Activated T-cell treated with anti-CD3 and anti-CD28 coated beads, Interleukin-2, amount 50 U/mL, for 72 hours (primary cell): Measurements from ENCODE around the gene MATN1. TPM values are rescaled to one million over a fixed set of nuclear protein-coding genes. Genes with fewer than 3 reads are reported as not detected.

Experiments
- ATAC-seq, 2 donors: fragments of 150-1000 bp; cut with Tn5 transposase; replicated peaks in 1 of 2; 2 replicates each; pipeline ENCODE4 v1.10.0; 2021; ENCODE audit warnings: moderate library complexity in 2 of 2, mild to moderate bottlenecking in 1 of 2
- DNase-seq, 2 donors: peaks; one replicate each; pipeline ENCODE4 v3.0.0; 2021 to 2022; ENCODE audit warnings: mixed read lengths in 1 of 2
- H3K27ac Mint-ChIP-seq: one replicate; pipeline ENCODE4 v1.8.0; 2022; ENCODE audit warnings: mild to moderate bottlenecking, moderate library complexity, mixed read lengths
- H3K27me3 Mint-ChIP-seq: one replicate; pipeline ENCODE4 v1.8.0; 2022; ENCODE audit warnings: low read depth, mixed read lengths
- H3K36me3 Mint-ChIP-seq, 2 donors: one replicate each; pipeline ENCODE4 v1.8.0; 2022; ENCODE audit warnings: mixed read lengths in 2 of 2, mild to moderate bottlenecking in 1 of 2; ENCODE audit not compliant: insufficient read depth in 2 of 2
- H3K4me1 Mint-ChIP-seq: one replicate; pipeline ENCODE4 v1.8.0; 2022; ENCODE audit warnings: low read depth, mixed read lengths
- H3K4me3 Mint-ChIP-seq, 2 donors: one replicate each; pipeline ENCODE4 v1.8.0; 2022; ENCODE audit warnings: mild to moderate bottlenecking in 2 of 2, mixed read lengths in 2 of 2, moderate library complexity in 2 of 2
- H3K9me3 Mint-ChIP-seq, 2 donors: one replicate each; pipeline ENCODE4 v1.8.0; 2022; ENCODE audit warnings: mixed read lengths in 2 of 2
- total RNA-seq, 2 donors: library from RNA; stranded (reverse); gene quantifications; one replicate each; pipeline ENCODE4 v1.2.3, GENCODE V29; 2022

Gene MATN1
- total RNA-seq, 2 donors from 2014 or later = 1.0 to 1.2 TPM

DNA sequence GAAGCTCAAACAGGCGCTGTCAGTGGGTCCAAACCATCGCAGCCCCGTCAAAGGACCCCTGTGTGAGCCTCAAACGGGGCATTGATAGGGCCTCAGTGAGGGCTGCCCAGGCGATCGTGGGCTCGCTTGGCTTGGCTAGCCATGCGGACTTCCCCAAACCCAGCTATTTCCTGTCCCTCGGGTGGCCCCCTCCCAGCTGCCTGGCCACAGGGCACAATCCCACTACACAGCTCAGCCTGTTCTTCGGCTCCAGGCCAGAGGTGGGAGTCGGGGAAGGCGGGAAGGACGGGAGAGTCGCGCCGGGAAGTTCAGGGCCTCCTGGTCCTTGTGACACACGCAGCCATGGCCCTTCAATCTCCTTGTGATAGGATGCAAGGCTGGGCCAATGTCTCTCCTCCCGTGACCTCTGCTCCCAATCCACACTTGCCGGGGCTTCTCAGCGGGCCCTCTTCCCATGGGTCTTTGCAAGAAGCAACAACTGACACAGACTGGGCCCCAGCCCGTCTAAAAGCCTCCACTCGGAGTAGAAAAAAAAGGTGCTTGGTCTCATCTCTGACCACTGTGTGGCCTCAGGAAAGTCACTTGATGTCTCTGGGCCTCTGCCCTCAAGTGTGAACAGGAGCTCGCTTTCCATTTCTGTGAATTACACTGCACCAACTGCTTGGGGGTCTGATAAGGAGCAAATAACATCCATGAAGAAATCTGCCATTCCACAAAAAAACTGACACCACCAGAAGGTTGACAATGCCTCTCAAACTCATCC, 7.1 kb upstream of the MATN1 start:
- H3K36me3 Mint-ChIP-seq = peaks cover 4 to 18% of the 10 kb centered on the region in 2 donors
- DNase-seq = no peak
- no peak overlapping the region for H3K27ac Mint-ChIP-seq
- no peaks in the 10 kb centered on the region for H3K27me3 Mint-ChIP-seq
- H3K9me3 Mint-ChIP-seq = no peaks in the 10 kb centered on the region
- H3K4me3 Mint-ChIP-seq = no peak overlapping the region
- no peak for ATAC-seq
- peaks cover 23% of the 10 kb centered on the region for H3K4me1 Mint-ChIP-seq

DNA sequence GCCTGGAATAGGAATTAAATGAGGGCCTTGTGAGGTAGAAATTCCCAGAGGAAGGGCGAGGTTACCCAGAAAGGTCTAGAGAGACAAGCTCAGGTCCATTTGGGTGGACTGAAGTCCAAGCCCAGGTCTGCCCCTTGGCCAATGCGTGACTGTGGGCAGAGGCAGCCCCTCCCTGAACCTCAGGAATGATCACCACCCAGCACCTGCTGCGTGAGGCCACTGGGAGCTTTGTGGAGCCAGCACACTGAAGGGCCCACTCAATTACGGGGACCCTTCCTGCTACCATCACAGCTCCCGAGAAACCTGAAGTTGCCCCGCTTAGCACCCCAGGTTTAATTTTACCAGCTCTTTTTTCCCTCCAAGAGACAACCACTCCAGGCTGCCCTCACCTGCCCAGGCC, 6.5 kb upstream of the MATN1 start:
- no peak overlapping the region for H3K27ac Mint-ChIP-seq
- H3K4me1 Mint-ChIP-seq = peaks cover 23% of the 10 kb centered on the region
- H3K27me3 Mint-ChIP-seq = no peaks in the 10 kb centered on the region
- peaks cover 4 to 16% of the 10 kb centered on the region in 2 donors for H3K36me3 Mint-ChIP-seq
- ATAC-seq (no peak), DNase-seq (no peak)
- no peak overlapping the region for H3K4me3 Mint-ChIP-seq
- H3K9me3 Mint-ChIP-seq = no peaks in the 10 kb centered on the region

DNA sequence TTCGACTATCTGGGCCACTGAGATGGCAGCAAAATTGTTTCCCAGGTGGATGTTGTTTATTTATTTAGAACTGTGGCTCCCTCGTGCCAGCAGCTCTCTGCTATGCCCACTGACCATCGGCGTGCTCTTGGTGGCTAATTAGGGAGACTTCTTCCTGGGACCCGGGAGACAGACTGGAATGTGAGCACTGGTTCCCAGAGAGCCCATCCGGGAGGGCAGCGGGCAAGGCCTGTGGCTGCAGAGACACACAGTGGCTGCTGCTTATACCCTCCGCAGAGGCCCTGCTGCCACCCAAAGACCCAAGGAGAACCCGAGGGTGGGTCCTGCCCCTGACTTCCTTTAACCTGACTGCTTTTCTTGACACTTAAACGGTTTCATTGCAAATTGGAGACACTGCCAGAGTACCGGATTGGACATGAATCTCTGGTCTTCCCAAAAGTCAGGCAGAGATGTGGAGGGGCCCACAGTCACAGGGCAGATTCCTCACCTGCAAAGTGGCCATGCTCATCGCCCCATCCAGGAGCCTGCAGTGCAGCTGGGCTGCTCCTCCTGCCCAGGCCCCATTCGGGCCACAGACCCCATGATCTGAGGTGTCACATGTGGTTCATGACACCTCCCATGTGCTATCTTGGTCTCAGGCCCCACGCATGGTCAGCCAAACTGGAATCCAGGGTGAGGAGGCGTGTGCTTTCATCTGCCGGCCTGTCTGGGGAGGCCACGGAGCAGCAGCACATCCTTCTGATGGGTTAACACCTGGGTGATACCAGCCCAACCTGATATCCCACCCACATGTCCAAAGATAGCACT, 5.7 kb upstream of the MATN1 start:
- Mint-ChIP-seq H3K27me3 (no peaks in the 10 kb centered on the region), H3K4me3 (no peak overlapping the region), H3K9me3 (no peaks in the 10 kb centered on the region), H3K36me3 (peaks cover 2 to 10% of the 10 kb centered on the region in 2 donors), H3K4me1 (peaks cover 30% of the 10 kb centered on the region), H3K27ac (no peak overlapping the region)
- no peak for DNase-seq
- ATAC-seq = no peak

DNA sequence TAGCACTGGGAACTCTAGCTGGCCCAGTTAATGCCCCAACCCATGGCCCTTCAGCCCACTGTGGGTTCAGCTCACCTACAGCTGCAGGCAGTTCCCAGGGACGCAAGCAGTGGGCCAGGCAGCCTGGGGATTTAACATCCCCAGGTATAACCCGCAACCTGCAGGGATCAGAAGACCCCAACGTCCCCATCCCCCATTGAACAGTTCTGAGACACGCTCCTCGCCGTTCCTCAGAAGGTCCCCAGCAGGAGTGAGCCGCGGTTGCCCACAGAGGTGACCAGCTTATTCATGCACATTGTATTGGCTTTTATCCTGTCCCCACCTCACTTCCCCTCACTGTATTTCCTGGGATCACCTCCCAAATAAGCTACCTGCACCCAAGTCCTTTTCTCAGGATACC, 5.0 kb upstream of the MATN1 start:
- H3K27ac Mint-ChIP-seq = no peak overlapping the region
- peaks cover 34% of the 10 kb centered on the region for H3K4me1 Mint-ChIP-seq
- H3K9me3 Mint-ChIP-seq = no peaks in the 10 kb centered on the region
- no peak overlapping the region for H3K4me3 Mint-ChIP-seq
- DNase-seq (no peak), ATAC-seq (no peak)
- H3K36me3 Mint-ChIP-seq = peaks cover 1 to 9% of the 10 kb centered on the region in 2 donors
- no peaks in the 10 kb centered on the region for H3K27me3 Mint-ChIP-seq

DNA sequence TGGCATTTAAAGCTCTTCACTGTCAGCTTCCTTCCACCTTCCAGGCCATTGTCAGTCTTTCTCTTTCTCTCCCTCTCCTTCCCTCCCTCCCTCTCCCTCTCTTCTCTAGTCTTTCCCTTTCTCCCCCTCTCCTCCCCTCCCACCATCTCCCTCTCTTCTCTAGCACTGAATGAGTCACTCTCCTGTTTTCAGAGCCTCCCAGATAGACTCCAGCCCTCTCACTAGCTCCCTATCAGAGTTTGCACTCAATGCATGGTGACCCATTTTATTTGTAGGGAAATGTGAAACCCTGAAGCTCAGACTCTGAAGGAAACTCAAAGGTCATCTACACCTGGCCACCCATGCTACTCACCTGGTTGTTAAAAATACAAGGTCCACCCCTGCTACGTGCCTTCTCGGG, 4.4 kb upstream of the MATN1 start:
- no peak overlapping the region for H3K4me3 Mint-ChIP-seq
- peaks cover 0 to 5% of the 10 kb centered on the region in 2 donors for H3K36me3 Mint-ChIP-seq
- peaks cover 34% of the 10 kb centered on the region for H3K4me1 Mint-ChIP-seq
- H3K27me3 Mint-ChIP-seq = no peaks in the 10 kb centered on the region
- no peaks in the 10 kb centered on the region for H3K9me3 Mint-ChIP-seq
- DNase-seq (no peak), ATAC-seq (no peak)
- H3K27ac Mint-ChIP-seq = peak overlapping the region; percentile 1

DNA sequence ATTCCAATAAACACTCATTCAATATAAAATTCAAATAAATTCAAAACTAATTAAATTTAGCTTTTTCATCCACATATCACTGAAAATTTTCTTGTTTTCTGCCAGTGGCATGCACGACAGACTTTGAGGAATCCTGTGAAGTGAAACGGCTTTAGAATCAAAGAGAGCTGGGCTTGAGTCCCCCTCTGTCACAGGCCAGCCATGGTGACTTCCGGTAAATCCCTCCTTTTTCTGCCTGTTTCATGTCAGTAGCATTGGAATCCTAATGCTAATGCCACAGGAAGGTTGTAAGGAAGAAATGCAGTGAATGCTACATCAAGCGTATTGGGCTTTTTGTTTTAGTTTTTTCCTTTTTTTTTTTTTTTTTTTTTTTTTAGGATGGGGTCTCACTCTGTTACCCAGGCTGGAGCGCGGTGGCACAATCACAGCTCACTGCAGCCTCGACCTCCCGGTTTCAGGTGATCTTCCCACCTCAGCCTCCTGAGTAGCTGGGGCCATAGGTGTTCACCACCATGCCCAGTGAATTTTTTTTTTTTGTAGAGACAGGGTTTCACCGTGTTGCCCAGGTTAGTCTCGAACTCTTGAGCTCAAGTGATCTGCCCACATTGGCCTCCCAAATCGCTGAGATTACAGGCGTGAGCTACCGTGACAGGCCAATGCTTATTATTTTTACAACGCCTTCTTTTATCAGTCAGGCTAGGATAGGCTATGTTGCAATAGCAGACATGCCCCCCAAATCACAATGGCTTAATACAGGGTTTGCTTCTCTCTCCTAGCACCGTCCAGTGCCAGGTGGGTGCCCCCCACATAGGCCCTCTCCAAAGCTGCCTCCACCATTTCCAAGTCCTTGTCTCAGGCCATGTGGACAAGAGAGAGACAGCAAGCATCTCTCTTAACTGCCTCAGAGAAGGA, 3.6 kb upstream of the MATN1 start:
- ATAC-seq (no peak), DNase-seq (no peak)
- no peak overlapping the region for H3K4me3 Mint-ChIP-seq
- H3K4me1 Mint-ChIP-seq = peaks cover 29% of the 10 kb centered on the region
- H3K27me3 Mint-ChIP-seq = no peaks in the 10 kb centered on the region
- peaks cover 0 to 2% of the 10 kb centered on the region in 2 donors for H3K36me3 Mint-ChIP-seq
- no peaks in the 10 kb centered on the region for H3K9me3 Mint-ChIP-seq
- H3K27ac Mint-ChIP-seq = peak overlapping the region; percentile 1

DNA sequence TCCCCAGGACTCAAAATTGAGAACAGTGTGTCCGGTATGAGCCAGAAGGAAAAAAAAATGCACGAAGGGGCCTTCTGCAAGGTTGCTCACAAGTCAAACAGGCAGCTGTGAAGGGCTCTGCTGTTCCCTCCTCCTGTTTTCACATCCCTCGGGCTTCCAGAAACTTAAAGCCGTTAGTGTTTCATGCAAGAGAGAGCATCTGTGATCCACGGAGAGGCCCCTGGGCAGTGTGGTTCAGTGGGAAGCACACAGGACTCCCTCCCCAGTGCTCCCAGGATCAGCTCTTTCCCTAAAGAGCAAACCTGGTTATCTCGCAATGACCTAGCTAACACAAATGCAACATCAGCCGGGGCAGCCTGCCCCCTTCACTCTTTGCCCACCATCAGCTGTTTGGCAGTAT, 2.9 kb upstream of the MATN1 start:
- no peak overlapping the region for H3K4me3 Mint-ChIP-seq
- no peak for DNase-seq
- H3K27ac Mint-ChIP-seq = no peak overlapping the region

DNA sequence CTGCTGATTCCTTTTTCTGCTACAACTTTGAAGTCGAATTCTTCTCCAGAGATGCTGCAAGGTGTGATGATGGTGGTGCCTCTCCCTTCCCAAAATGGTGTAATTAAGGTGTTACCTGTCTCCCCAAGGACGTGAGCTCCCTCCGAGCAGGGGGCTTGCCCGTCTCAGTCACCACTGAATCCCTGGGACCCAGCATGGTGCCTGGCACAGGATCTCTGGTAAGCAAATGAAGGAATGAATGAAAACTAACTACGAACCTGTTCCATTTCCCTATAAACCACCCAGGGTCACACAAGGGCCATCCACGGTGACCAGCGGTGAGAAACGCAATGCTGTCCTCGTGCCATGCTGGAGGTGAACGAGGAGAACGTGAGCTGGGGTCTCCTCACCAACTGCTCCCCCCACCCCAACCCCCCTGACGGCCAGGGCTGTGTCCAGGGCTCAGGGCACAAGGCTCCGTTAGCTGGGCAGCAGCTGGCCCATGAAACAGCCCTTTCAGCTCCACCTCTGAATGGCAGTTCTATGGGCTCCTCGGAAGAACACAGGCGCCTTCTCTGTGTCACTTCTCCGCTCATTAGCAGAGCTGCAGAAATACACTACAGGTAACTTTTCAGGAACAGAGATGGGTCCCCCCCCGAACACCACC, 2.2 kb upstream of the MATN1 start:
- Mint-ChIP-seq H3K27ac (no peak overlapping the region), H3K27me3 (no peaks in the 10 kb centered on the region), H3K4me3 (no peak overlapping the region), H3K9me3 (no peaks in the 10 kb centered on the region), H3K36me3 (peaks cover 0 to 2% of the 10 kb centered on the region in 2 donors), H3K4me1 (peaks cover 15% of the 10 kb centered on the region)
- no peak for ATAC-seq
- DNase-seq = no peak

More for the DNA sequence above, 2.9 kb upstream of the MATN1 start:
- Mint-ChIP-seq H3K36me3 (peaks cover 0 to 2% of the 10 kb centered on the region in 2 donors), H3K4me1 (peaks cover 21% of the 10 kb centered on the region), H3K27me3 (no peaks in the 10 kb centered on the region), H3K9me3 (no peaks in the 10 kb centered on the region)
- no peak for ATAC-seq

DNA sequence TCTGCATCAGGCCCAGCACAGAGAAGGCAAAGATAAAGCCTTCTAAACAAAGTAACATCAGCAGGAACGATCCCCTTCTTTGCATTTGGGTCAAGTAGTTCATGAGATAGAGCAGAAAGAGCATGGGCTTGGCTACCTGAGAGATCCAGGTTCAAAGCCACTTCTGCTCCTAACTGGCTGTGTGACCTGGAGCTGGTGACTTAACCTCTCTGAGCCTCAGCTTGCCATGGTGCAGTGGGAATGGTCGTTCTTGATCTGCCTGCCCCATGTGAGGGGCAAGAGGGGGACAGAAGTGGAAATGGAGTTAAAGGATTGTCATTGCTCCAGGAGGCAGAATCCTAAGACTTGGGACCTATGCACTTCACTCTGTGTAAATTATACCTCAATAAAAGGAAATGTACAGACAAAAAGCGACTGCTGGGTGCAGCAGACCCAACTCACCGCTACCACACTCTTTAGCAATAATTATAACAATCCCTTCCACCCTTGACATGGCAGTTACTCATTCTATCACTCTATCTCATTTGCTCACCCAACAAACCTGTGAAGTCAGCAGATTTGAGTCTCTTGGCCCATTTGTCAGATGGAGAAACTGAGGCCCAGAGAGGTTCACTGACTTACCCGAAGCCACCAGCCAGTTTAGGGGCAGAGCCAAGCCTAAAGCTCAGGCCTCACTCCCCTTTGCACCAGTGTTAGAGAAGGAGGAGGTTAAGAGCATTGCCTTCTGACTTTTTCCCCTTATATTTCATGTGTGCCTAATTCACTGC, 1.5 kb upstream of the MATN1 start:
- H3K27ac Mint-ChIP-seq = no peak overlapping the region
- H3K4me3 Mint-ChIP-seq = no peak overlapping the region
- H3K9me3 Mint-ChIP-seq = no peaks in the 10 kb centered on the region
- no peak for DNase-seq
- H3K27me3 Mint-ChIP-seq = no peaks in the 10 kb centered on the region
- peaks cover 22% of the 10 kb centered on the region for H3K4me1 Mint-ChIP-seq
- no peak for ATAC-seq
- H3K36me3 Mint-ChIP-seq = peaks cover 0 to 2% of the 10 kb centered on the region in 2 donors

DNA sequence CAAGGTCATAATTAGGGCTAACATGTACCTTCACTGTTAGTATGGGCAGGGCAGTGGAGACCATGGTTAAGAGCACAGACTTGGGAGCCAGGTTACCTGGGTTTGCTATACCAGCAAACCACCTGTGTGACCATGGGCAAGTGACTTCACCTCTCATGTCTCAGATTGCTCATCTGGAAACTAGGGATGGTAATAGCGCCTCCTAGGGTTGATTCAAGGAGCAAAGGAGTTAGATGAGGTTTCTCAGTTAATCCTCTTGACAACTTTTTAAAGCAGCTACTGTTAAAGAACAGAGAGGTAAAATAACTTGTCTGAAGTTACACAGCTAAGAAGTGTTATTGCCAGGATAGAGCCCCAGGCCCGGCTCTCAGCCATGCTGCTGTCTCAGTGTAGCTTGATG, 790 bp upstream of the MATN1 start:
- Mint-ChIP-seq H3K4me3 (no peak overlapping the region), H3K9me3 (no peaks in the 10 kb centered on the region), H3K36me3 (peaks cover 0 to 2% of the 10 kb centered on the region in 2 donors), H3K4me1 (peaks cover 27% of the 10 kb centered on the region), H3K27ac (no peak overlapping the region), H3K27me3 (no peaks in the 10 kb centered on the region)
- ATAC-seq = no peak
- no peak for DNase-seq

DNA sequence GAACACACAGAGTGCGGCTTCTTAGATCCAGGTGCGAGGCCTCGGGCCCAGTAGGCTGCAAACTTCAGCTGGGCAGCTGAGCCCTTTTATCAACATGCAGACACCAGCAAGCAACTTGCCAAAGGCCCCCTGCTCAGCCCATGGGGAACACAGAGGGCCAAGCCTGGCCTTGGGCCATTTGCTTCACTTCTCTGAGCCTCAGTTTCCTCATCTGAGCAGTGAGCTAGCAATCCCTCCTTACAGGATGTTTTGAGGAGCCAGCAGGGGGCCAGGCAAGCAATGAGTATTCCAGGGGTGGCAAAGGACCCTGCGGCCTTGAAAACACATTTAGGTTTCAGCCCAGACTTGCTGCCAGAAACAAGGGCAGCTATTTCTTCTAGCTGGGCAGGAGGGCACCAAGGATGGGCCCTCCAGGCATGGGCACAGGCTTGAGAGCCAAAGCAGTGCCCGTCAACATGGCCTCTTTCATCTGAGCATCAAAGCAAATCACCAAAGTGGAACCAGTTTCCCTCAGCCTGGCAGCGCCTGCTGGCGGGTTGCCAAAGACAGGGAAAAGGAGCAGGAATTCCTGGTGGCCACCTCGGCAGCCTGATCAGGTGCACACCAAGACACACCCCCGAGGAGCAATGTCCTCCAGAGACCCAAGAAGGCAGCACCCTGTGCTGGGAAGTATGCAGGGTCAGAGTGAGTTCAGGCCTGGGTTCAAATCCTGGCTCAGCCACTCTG, 1.4 kb downstream of the MATN1 start:
- Mint-ChIP-seq H3K4me3 (no peak overlapping the region), H3K27ac (no peak overlapping the region), H3K9me3 (no peaks in the 10 kb centered on the region), H3K4me1 (peaks cover 33% of the 10 kb centered on the region), H3K36me3 (peaks cover 0 to 4% of the 10 kb centered on the region in 2 donors), H3K27me3 (no peaks in the 10 kb centered on the region)
- ATAC-seq (no peak), DNase-seq (no peak)
